Anterior cingulate cortex (tissue), 58 donors: ENCODE measurements around the gene NODAL.
"Not testable (repeated sequence)": the region's sequence is repeated elsewhere in the genome, so short reads cannot be mapped to it uniquely, and the experiment has no call there.

Experiments
- DNase-seq, 58 donors: peaks; one replicate each; lab custom pipeline; 2025; lab: John Stamatoyannopoulos, UW

The NODAL gene

GRCh38 chr10:70441161-70441894, at the start of gene NODAL:
TSS of gene NODAL (minus strand) at chr10:70441681. CDS start at chr10:70441667, 14 bp downstream.
- no peak for DNase-seq

GRCh38 chr10:70490142-70490541, 48.7 kb upstream of the NODAL start:
- DNase-seq, result no peak

GRCh38 chr10:70487824-70488223, 46.3 kb upstream of the NODAL start:
- DNase-seq, result no peak

- not testable (repeated sequence) for DNase-seq
These were observed 42.4 kb upstream of the NODAL start for GRCh38 chr10:70483872-70484271.

- DNase-seq, result no peak
These were observed 41.7 kb upstream of the NODAL start for GRCh38 chr10:70482982-70483760.

- peak in 30 of 58 donors; percentile 7 to 71 (median 32) for DNase-seq
These were observed 40.5 kb upstream of the NODAL start for GRCh38 chr10:70481831-70482530.

- no peak for DNase-seq
These were observed 39.6 kb upstream of the NODAL start for GRCh38 chr10:70481105-70481504.

- peak in 1 of 58 donors; percentile 16 for DNase-seq
These were observed 38.9 kb upstream of the NODAL start for GRCh38 chr10:70480239-70480861.

- no peak for DNase-seq
These were observed 38.3 kb upstream of the NODAL start for GRCh38 chr10:70479626-70480238.

- no peak for DNase-seq
These were observed 37.7 kb upstream of the NODAL start for GRCh38 chr10:70479165-70479581.

- DNase-seq, result peak in 40 of 58 donors; percentile 19 to 81 (median 50)
These were observed 37.0 kb upstream of the NODAL start, which contains the start of gene PALD1 for GRCh38 chr10:70478191-70479164. TSS of gene PALD1 (plus strand) at chr10:70478767. CDS start at chr10:70525952, 47,185 bp downstream.

GRCh38 chr10:70477661-70478162, 36.2 kb upstream of the NODAL start:
- peak in 3 of 58 donors; percentile 19 to 53 (median 43) for DNase-seq

GRCh38 chr10:70476249-70477035, 35.0 kb upstream of the NODAL start:
- DNase-seq, result no peak

GRCh38 chr10:70475661-70476060, 34.2 kb upstream of the NODAL start:
- DNase-seq, result no peak

GRCh38 chr10:70474780-70475179, 33.3 kb upstream of the NODAL start:
- no peak for DNase-seq

- DNase-seq, result no peak
These were observed 31.4 kb upstream of the NODAL start for GRCh38 chr10:70472799-70473454.

- DNase-seq, result no peak
These were observed 25.5 kb upstream of the NODAL start for GRCh38 chr10:70466951-70467350.
